Measurements from ENCODE around the gene TEAD2. TPM values are rescaled to one million over a fixed set of nuclear protein-coding genes. Genes with fewer than 3 reads are reported as not detected.

Gene TEAD2
- total RNA-seq, 4 donors from 2014 or later, result 3.8 to 12.4 (median 8.2) TPM

DNA sequence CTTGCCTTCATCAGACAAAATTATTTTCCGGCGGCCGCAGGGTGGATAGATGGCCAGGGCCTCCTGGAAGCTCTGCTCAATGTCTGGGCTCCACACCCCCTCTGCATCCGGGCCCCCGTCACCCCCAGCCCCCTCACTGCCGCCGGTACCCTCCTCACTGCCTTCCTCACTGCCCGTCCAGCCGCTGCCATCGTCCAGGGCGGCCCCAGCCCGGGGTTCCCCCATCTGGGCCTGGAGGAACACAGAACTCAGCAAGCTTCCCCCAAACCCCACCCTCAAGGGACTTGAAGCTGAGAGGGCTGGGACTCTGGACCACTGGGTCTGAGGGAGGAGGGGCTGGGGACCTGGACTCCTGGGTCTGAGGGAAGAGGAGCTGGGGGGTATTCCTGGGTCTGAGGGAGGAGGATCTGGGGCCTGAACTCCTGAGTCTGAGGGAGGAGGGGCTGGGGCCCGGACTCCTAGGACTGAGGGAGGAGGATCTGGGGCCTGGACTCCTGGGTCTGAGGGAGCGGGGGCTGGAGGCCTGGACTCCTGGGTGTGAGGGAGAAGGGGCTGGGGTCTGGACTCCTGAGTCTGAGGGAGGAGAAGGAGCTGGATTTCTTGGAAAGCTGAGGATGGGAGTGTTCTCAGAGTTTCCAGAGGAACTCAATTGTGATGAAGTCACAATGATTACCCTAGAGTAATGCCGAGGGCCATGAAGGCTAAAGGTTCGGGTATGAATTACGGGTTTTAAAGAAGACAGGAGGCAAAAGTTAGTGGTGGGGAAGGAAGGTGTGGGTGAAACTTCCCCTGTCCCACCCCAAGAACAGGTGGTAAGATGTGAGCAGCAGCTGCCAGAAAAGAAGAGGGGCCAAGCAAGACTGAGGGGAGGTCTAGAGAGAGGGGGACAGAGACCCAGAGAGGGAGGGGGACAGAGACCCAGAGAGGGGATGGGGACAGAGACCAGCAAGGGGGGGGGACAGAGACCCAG is 2.1 kb downstream of the TEAD2 start:
- DNase-seq, result no peak

DNA sequence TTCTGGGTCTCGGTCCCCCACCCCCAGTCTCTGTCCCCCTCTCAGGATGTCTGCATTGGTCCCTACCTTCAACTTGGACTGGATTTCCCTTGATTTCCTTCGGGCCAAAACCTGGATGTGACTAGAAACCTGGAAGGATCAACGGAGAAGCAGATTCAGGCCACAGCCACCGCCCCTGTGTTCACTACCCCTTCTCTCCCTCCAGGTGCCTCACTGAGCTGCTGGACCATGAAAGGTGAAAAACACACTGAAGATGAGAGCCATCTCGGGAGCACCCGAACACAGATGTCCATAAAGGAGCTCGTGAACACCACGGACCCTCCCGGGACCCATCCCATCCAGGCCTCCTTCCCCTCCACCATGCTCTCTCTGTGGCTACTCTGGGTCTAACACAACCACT is 5.0 kb downstream of the TEAD2 start:
- peaks cover 0 to 61% (median 0%) of the 10 kb centered on the region in 3 donors for H3K36me3 ChIP-seq
- intact Hi-C loops (cut with DNase I), result no loop called here
- H3K4me1 ChIP-seq, result peaks cover 6 to 51% (median 6%) of the 10 kb centered on the region in 3 donors
- 85 to 91% methylated on average over 5 of the region's 9 CpGs for WGBS, 2 donors
- H3K9me3 ChIP-seq, result no peaks in the 10 kb centered on the region
- TF ChIP-seq POLR2A (IDR thresholded peaks at IDR 0.05), result no peak
- TF ChIP-seq, protein P1, sequence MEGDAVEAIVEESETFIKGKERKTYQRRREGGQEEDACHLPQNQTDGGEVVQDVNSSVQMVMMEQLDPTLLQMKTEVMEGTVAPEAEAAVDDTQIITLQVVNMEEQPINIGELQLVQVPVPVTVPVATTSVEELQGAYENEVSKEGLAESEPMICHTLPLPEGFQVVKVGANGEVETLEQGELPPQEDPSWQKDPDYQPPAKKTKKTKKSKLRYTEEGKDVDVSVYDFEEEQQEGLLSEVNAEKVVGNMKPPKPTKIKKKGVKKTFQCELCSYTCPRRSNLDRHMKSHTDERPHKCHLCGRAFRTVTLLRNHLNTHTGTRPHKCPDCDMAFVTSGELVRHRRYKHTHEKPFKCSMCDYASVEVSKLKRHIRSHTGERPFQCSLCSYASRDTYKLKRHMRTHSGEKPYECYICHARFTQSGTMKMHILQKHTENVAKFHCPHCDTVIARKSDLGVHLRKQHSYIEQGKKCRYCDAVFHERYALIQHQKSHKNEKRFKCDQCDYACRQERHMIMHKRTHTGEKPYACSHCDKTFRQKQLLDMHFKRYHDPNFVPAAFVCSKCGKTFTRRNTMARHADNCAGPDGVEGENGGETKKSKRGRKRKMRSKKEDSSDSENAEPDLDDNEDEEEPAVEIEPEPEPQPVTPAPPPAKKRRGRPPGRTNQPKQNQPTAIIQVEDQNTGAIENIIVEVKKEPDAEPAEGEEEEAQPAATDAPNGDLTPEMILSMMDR (IDR thresholded peaks at IDR 0.05), result no peak
- no peak overlapping the region for H3K4me3 ChIP-seq
- H3K27me3 ChIP-seq, result peaks cover 0 to 12% (median 0%) of the 10 kb centered on the region in 4 donors
- DNase-seq, result no peak
- peak overlapping the region in 2 of 4 donors; percentile 42 to 62 for H3K27ac ChIP-seq

More for the DNA sequence above, 2.1 kb downstream of the TEAD2 start:
- Histone ChIP-seq H3K27me3 (peaks cover 0 to 26% (median 0%) of the 10 kb centered on the region in 4 donors), H3K4me1 (peaks cover 10 to 70% (median 21%) of the 10 kb centered on the region in 3 donors), H3K4me3 (no peak overlapping the region), H3K27ac (peak overlapping the region in 3 of 4 donors; percentile 93 to 94 (median 94)), H3K36me3 (peaks cover 0 to 34% (median 0%) of the 10 kb centered on the region in 3 donors), H3K9me3 (no peaks in the 10 kb centered on the region)
- TF ChIP-seq, protein P1 (IDR thresholded peaks at IDR 0.05), result no peak
- no peak for TF ChIP-seq POLR2A (IDR thresholded peaks at IDR 0.05)
- WGBS, 2 donors, result 64 to 77% methylated on average over 8 to 15 of the region's 17 CpGs
- intact Hi-C loops (cut with DNase I), result no loop called here

DNA sequence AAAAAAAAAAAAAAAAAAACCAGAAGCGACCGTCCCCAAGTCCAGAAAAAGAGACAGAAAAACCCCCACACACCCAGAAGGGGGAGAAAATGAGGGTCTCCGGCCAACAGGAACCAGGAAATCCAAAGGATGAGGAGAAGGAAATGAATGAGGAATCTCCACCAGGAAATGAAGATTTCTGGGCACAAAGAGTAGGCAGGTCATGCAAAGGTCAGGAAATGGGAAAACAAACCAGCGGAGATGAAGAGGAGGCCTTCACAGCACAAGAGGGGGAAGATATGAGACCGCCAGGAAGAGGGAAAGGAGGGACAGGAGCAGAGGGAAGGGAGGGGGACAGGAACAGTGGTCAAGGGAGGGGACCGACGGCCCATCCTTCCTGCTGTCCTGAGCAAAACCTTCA is 5.8 kb downstream of the TEAD2 start:
- peaks cover 0 to 4% (median 0%) of the 10 kb centered on the region in 4 donors for H3K27me3 ChIP-seq
- no peaks in the 10 kb centered on the region for H3K9me3 ChIP-seq
- H3K36me3 ChIP-seq, result peaks cover 0 to 68% (median 0%) of the 10 kb centered on the region in 3 donors
- H3K4me3 ChIP-seq, result no peak overlapping the region
- 62 to 75% methylated on average over 7 of the region's 7 CpGs for WGBS, 2 donors
- DNase-seq, result no peak
- H3K4me1 ChIP-seq, result peaks cover 0 to 43% (median 6%) of the 10 kb centered on the region in 3 donors
- TF ChIP-seq, protein P1 (IDR thresholded peaks at IDR 0.05), result no peak
- TF ChIP-seq POLR2A (IDR thresholded peaks at IDR 0.05), result no peak
- intact Hi-C loops (cut with DNase I), result no loop called here
- peak overlapping the region in 3 of 4 donors; percentile 42 to 63 (median 62) for H3K27ac ChIP-seq

DNA sequence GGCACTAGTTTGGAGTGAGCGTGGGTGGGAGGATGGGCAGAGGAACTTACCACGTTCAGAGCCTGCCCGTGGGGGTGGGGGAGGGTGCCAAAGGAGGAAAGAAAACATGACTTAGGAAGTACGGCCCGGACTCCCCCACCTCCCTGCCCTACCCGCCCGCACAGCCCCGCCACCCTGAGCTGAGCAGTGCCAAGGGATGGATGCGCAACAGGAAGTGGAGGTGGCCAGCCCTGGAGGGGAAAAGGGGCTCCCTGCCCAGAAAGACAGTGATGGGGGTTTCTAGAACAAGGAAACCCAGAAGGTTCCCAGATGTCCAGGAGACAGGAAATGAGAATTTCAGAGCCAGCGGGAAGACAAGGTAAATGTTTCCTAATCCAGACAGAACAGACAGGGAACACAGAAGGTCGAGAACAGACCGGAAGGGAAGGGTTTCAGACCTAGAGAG is 6.3 kb downstream of the TEAD2 start:
- Histone ChIP-seq H3K9me3 (no peaks in the 10 kb centered on the region), H3K27me3 (no peaks in the 10 kb centered on the region), H3K4me1 (peaks cover 0 to 38% (median 6%) of the 10 kb centered on the region in 3 donors), H3K36me3 (peaks cover 0 to 72% (median 0%) of the 10 kb centered on the region in 3 donors), H3K4me3 (no peak overlapping the region), H3K27ac (peak overlapping the region in 3 of 4 donors; percentile 34 to 62 (median 42))
- WGBS, 2 donors, result 34 to 49% methylated on average over 3 to 11 of the region's 12 CpGs
- intact Hi-C loops (cut with DNase I), result no loop called here
- DNase-seq, result no peak
- TF ChIP-seq, protein P1 (IDR thresholded peaks at IDR 0.05), result no peak
- no peak for TF ChIP-seq POLR2A (IDR thresholded peaks at IDR 0.05)

DNA sequence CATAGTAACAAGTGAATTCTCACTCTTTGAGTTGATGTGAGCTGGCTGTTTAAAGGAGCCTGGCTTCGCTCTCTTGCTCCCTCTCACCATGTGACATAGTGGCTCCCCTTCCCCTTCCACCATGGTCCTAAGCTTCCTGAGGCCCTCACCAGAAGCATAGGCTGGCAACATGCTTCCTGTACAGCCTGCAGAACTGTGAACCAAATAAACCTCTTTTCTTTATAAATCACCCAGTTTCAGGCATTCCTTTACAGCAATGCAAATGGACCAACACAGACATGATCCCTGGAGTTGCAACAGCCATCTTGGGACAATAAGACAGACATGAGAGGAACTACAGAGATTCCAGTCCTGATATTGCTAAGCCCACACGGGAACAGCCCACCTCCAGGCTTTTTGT is 12.6 kb downstream of the TEAD2 start:
- no peak for DNase-seq
- no peaks in the 10 kb centered on the region for H3K27me3 ChIP-seq
- TF ChIP-seq, protein P1 (IDR thresholded peaks at IDR 0.05), result no peak
- TF ChIP-seq POLR2A (IDR thresholded peaks at IDR 0.05), result no peak
- peaks cover 0 to 96% (median 7%) of the 10 kb centered on the region in 3 donors for H3K36me3 ChIP-seq
- no peak overlapping the region for H3K4me3 ChIP-seq
- H3K4me1 ChIP-seq, result no peaks in the 10 kb centered on the region
- no peaks in the 10 kb centered on the region for H3K9me3 ChIP-seq
- H3K27ac ChIP-seq, result no peak overlapping the region
- 83 to 94% methylated on average over 2 of the region's 2 CpGs for WGBS, 2 donors
- intact Hi-C loops (cut with DNase I), result no loop called here

Data from esophagus squamous epithelium (tissue), 5 donors.